PC-9 (cell line): Measurements from ENCODE around the gene CROCC. TPM values are rescaled to one million over a fixed set of nuclear protein-coding genes. Genes with fewer than 3 reads are reported as not detected.

Source experiments
- BruUV-seq: library from RNA; stranded (reverse); fragments of 400-500 nt; replicated peaks from 2 replicates; lab custom pipeline; 2021; lab: Mats Ljungman, UMichigan
- CTCF ChIA-PET: fragments of 300-600 bp; sonication (Branson Sonifier 250); formaldehyde crosslinking; loops from one replicate; lab custom pipeline; 2022; ENCODE audit warnings: antibody characterized with exemption; lab: Charles Lee
- POLR2A ChIA-PET: fragments of 300-600 bp; sonication (Branson Sonifier 250); formaldehyde crosslinking; loops from one replicate; lab custom pipeline; 2022; ENCODE audit warnings: antibody characterized with exemption; ENCODE audit not compliant: unreplicated experiment; lab: Charles Lee
- DNase-seq, 2 experiments: peaks; one replicate each; pipeline versions ENCODE4 v3.0.0 to v3.0.0-alpha.2; 2015 to 2022; ENCODE audit warnings: mixed read lengths in 1 of 2
- H2AFZ ChIP-seq: fragments of 200-600 bp; sonication (generic); 2 replicates; pipeline ENCODE4 v1.8.1; 2017; ENCODE audit warnings: antibody characterized with exemption
- H3F3A ChIP-seq: fragments of 200-600 bp; sonication (generic); 2 replicates; pipeline ENCODE4 v1.8.1; 2017; ENCODE audit warnings: antibody characterized with exemption, mild to moderate bottlenecking, low read depth; ENCODE audit not compliant: insufficient read depth
- H3K27ac ChIP-seq: fragments of 200-600 bp; sonication (generic); 2 replicates; pipeline ENCODE4 v1.6.1; 2016; ENCODE audit warnings: mixed run types
- H3K27me3 ChIP-seq: fragments of 200-600 bp; sonication (generic); 2 replicates; pipeline ENCODE4 v1.6.1; 2016; ENCODE audit warnings: low read depth, mixed run types; ENCODE audit not compliant: insufficient read depth
- H3K36me3 ChIP-seq: fragments of 200-600 bp; sonication (generic); 2 replicates; pipeline ENCODE4 v1.6.1; 2016; ENCODE audit warnings: low read depth, mixed run types
- H3K4me1 ChIP-seq: fragments of 200-600 bp; sonication (generic); replicated peaks from 2 replicates; pipeline ENCODE4 v1.6.1; 2016; ENCODE audit warnings: mixed run types; ENCODE audit not compliant: insufficient read depth
- H3K4me2 ChIP-seq: fragments of 200-600 bp; sonication (generic); 2 replicates; pipeline ENCODE4 v1.6.1; 2017; ENCODE audit warnings: mixed run types
- H3K4me3 ChIP-seq: fragments of 200-600 bp; sonication (generic); 2 replicates; pipeline ENCODE4 v1.6.1; 2016; ENCODE audit warnings: mixed run types
- H3K79me2 ChIP-seq: fragments of 200-600 bp; sonication (generic); 2 replicates; pipeline ENCODE4 v1.6.1; 2017; ENCODE audit warnings: low read depth, mixed run types
- H3K9me2 ChIP-seq: fragments of 200-600 bp; sonication (generic); 2 replicates; pipeline ENCODE4 v1.8.1; 2017; ENCODE audit warnings: mild to moderate bottlenecking; ENCODE audit not compliant: insufficient read depth
- H3K9me3 ChIP-seq: fragments of 200-600 bp; sonication (generic); 2 replicates; pipeline ENCODE4 v1.8.1; 2016; ENCODE audit warnings: low read depth; ENCODE audit not compliant: insufficient read depth
- H4K20me1 ChIP-seq: fragments of 200-600 bp; sonication (generic); 2 replicates; pipeline ENCODE4 v1.8.1; 2017; ENCODE audit not compliant: insufficient read depth
- EZH2 ChIP-seq: fragments of 200-600 bp; sonication (generic); IDR thresholded peaks from 2 replicates; pipeline ENCODE4 v1.8.0; 2017; ENCODE audit warnings: antibody characterized with exemption, low read depth
- intact Hi-C: fragments of 100-400 bp; cut with micrococcal nuclease; formaldehyde crosslinking; loops from one replicate; pipeline ENCODE4 v1.10.0; 2022; ENCODE audit not compliant: unreplicated experiment
- total RNA-seq: library from RNA; stranded (reverse); gene quantifications from 2 replicates; pipeline ENCODE4 v1.2.3, GENCODE V29; 2021
- TF ChIP-seq, protein P1 (sequence below): fragments of 200-600 bp; sonication (generic); conservative IDR thresholded peaks from 2 replicates; pipeline ENCODE4 v1.6.1; 2017; ENCODE audit warnings: mixed run types, antibody characterized with exemption, mild to moderate bottlenecking, moderate library complexity

CROCC gene
- total RNA-seq, 1 experiment from 2014 or later, result 18.9 TPM

DNA sequence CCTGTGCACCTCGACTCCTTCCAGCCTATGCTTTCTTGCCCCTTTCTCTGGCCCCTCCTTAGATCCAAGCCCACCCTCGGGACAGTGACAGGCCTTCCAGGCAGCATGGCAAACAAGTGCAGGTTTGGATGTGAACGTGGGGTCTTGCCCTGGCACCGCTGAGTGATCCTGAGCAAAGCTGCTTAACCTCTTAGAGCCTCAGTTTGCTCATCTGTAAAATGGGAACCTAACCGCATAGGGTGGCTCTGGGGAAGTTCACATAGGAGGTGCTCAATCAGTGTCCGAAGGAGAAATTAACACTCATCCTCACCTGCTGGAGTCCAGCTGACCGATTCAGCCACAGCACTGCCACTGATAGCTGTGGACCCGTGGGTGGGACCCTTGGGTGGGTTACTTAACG is 51.5 kb downstream of the CROCC start:
- Histone ChIP-seq H2AFZ (no peak overlapping the region), H3K4me1 (no peaks in the 10 kb centered on the region), H3K79me2 (no peaks in the 10 kb centered on the region), H3K36me3 (no peaks in the 10 kb centered on the region), H3K4me2 (no peak overlapping the region), H3K9me3 (no peaks in the 10 kb centered on the region), H3K27ac (no peak overlapping the region), H3K9me2 (no peaks in the 10 kb centered on the region), H4K20me1 (no peaks in the 10 kb centered on the region), H3K4me3 (no peak overlapping the region), H3F3A (no peaks in the 10 kb centered on the region), H3K27me3 (no peaks in the 10 kb centered on the region)
- ChIA-PET CTCF (interaction anchor here (0.6 kb wide), 1 partner anchor 17 kb away, joined by 5 read pairs; no protein-coding TSS in a partner anchor), POLR2A (interaction anchor here (0.6 kb wide), 1 partner anchor 79 kb away, joined by 4 read pairs; no protein-coding TSS in a partner anchor)
- no TSS peak for BruUV-seq
- intact Hi-C loops, result no loop called here
- DNase-seq, result no peak
- TF ChIP-seq, protein P1, sequence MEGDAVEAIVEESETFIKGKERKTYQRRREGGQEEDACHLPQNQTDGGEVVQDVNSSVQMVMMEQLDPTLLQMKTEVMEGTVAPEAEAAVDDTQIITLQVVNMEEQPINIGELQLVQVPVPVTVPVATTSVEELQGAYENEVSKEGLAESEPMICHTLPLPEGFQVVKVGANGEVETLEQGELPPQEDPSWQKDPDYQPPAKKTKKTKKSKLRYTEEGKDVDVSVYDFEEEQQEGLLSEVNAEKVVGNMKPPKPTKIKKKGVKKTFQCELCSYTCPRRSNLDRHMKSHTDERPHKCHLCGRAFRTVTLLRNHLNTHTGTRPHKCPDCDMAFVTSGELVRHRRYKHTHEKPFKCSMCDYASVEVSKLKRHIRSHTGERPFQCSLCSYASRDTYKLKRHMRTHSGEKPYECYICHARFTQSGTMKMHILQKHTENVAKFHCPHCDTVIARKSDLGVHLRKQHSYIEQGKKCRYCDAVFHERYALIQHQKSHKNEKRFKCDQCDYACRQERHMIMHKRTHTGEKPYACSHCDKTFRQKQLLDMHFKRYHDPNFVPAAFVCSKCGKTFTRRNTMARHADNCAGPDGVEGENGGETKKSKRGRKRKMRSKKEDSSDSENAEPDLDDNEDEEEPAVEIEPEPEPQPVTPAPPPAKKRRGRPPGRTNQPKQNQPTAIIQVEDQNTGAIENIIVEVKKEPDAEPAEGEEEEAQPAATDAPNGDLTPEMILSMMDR, result no peak
- TF ChIP-seq EZH2, result no peak

DNA sequence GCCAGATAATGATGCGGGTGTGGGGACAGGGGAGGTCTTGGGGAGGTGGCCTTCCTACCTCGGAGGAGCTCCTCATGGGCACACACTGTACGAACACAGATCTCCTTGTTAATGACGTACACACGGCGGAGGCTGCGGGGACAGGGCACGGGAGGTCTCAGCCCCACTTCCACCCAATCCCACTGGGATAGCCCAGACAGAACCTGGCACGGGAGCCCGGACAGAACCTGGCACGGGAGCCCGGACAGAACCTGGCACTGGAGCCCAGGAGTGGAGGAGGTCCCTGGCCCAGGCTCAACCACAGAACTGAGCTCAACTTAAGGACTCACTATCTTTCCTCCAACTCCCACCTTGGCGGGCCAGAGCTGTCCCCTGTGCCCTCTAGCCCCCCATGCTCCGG is 53.5 kb downstream of the CROCC start:
- H2AFZ ChIP-seq, result no peak overlapping the region
- no peaks in the 10 kb centered on the region for H3K36me3 ChIP-seq
- no TSS peak for BruUV-seq
- H4K20me1 ChIP-seq, result no peaks in the 10 kb centered on the region
- H3K79me2 ChIP-seq, result no peaks in the 10 kb centered on the region
- H3K4me1 ChIP-seq, result no peaks in the 10 kb centered on the region
- H3K27ac ChIP-seq, result no peak overlapping the region
- no peaks in the 10 kb centered on the region for H3F3A ChIP-seq
- POLR2A ChIA-PET, result no interaction called here
- H3K9me3 ChIP-seq, result no peaks in the 10 kb centered on the region
- no peak overlapping the region for H3K4me2 ChIP-seq
- intact Hi-C loops, result no loop called here
- TF ChIP-seq, protein P1, result no peak
- no peak for TF ChIP-seq EZH2
- no peaks in the 10 kb centered on the region for H3K9me2 ChIP-seq
- CTCF ChIA-PET, result no interaction called here
- no peak for DNase-seq
- H3K27me3 ChIP-seq, result no peaks in the 10 kb centered on the region
- H3K4me3 ChIP-seq, result no peak overlapping the region

DNA sequence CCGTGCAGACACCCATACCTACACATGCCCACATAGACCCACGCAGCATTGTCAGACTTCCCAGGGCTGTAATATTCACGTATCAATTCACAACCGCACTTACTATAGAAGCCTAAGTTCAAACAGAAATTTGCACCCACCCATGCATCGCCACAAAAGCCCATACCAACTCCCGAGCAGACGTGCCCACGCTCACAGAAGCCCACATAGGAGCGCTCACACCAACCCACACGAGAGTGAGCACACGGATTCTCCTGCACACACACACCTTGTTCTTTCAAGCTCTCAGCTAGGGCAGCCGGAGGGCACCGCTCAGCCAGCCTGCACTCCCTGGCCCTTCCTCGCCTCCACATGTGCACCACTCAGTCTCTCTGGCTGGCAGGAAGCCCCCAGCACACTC is 54.1 kb downstream of the CROCC start:
- ChIA-PET CTCF (no interaction called here), POLR2A (no interaction called here)
- intact Hi-C loops, result no loop called here
- Histone ChIP-seq H3K36me3 (no peaks in the 10 kb centered on the region), H3F3A (no peaks in the 10 kb centered on the region), H3K79me2 (no peaks in the 10 kb centered on the region), H4K20me1 (no peaks in the 10 kb centered on the region), H2AFZ (no peak overlapping the region), H3K9me3 (no peaks in the 10 kb centered on the region), H3K4me1 (no peaks in the 10 kb centered on the region), H3K27ac (no peak overlapping the region), H3K4me3 (no peak overlapping the region), H3K4me2 (no peak overlapping the region), H3K27me3 (no peaks in the 10 kb centered on the region), H3K9me2 (no peaks in the 10 kb centered on the region)
- TF ChIP-seq EZH2, result no peak
- TF ChIP-seq, protein P1, result no peak
- no peak for DNase-seq
- no TSS peak for BruUV-seq
